Right ventricle myocardium superior (tissue), 1 donor: ENCODE measurements around the gene SYCP2L. TPM values are rescaled to one million over a fixed set of nuclear protein-coding genes. Genes with fewer than 3 reads are reported as not detected.

ENCODE experiments used
- ATAC-seq: fragments of 200-7000 bp; cut with Tn5 transposase; one replicate; pipeline ENCODE4 v1.9.1; 2020; ENCODE audit warnings: mild to moderate bottlenecking; ENCODE audit not compliant: poor library complexity
- DNase-seq: peaks from one replicate; pipeline ENCODE4 v3.0.0-alpha.2; 2020
- intact Hi-C: fragments of 100-400 bp; cut with DNase I; formaldehyde crosslinking; loops from one replicate; pipeline ENCODE4 v1.11.2; 2022
- total RNA-seq: library from RNA; stranded (reverse); fragmentation: NEBNext Ultra II Directional; extraction: Animal tissue kit (Norgen Biotek cat#: 25700); gene quantifications from one replicate; pipeline ENCODE4 v1.2.1, GENCODE V29; 2021
- donor health status: DM: no; HTN: yes; CAD: no; lungs with severe emphysema.

Gene SYCP2L
- total RNA-seq, 1 donor from 2014 or later, result 0.75 TPM

GRCh38 chr6:10945845-10946244 lies 59.0 kb downstream of the SYCP2L start:
- no peak for DNase-seq
- no peak for ATAC-seq
- intact Hi-C loops, result no loop called here

DNA sequence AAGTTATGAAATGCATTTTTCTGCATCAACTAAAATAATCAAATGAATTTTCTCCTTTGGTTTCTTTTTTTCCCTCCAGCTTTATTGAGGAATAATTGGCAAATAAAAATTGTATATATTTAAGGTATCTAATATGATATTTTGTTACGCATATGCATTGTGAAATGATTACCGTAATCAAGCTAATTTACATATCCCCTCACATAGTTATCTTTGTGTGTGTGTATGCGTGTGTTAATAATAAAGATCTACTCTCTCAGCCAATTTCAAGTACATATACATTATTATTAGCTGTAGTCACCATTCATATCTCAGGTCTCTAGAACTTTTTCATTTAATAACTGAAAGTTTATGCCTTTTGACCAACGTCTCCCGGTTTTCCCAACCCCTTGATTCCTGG lies 61.1 kb downstream of the SYCP2L start:
- DNase-seq, result no peak
- no peak for ATAC-seq
- intact Hi-C loops, result no loop called here

GRCh38 chr6:10949579-10950490 lies 63.0 kb downstream of the SYCP2L start:
- intact Hi-C loops, result loop anchor here (5.0 kb wide), 2 partner anchors 117 to 547 kb away; no protein-coding TSS in a partner anchor
- no peak for ATAC-seq
- DNase-seq, result no peak

- ATAC-seq, result peak; percentile 63
- intact Hi-C loops, result loop anchor here (5.0 kb wide), 2 partner anchors 116 to 546 kb away; no protein-coding TSS in a partner anchor
- DNase-seq, result no peak
Observed at GRCh38 chr6:10951675-10952282, 64.9 kb downstream of the SYCP2L start.

DNA sequence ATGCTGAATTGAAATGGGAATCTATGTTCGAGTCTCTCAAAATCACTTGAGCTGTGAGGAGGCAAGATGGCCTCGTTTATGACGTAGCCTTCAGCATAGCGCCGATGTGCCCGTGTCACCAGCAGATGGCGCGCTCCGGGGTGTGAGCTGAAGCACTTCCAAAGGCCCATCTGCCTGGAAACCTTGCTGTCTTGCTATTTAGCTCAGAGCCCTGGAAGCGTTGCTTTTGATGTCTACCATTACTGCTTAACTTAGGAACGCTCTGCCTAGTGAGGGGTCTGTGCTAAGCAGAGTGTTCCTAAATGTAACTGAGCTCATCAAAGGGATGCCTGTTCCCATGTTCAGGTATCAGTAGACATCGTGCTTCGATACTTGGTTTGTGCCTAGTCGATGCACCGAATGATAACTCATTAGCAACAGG lies 67.7 kb downstream of the SYCP2L start:
- peak; percentile 82 for DNase-seq
- peak; percentile 71 for ATAC-seq
- intact Hi-C loops, result loop anchor here (5.0 kb wide), 2 partner anchors 113 to 543 kb away; no protein-coding TSS in a partner anchor

GRCh38 chr6:10956776-10957175 lies 69.9 kb downstream of the SYCP2L start:
- no peak for DNase-seq
- intact Hi-C loops, result no loop called here
- no peak for ATAC-seq

- intact Hi-C loops, result no loop called here
- no peak for ATAC-seq
- no peak for DNase-seq
Observed at GRCh38 chr6:10957414-10957886, 70.6 kb downstream of the SYCP2L start.

DNA sequence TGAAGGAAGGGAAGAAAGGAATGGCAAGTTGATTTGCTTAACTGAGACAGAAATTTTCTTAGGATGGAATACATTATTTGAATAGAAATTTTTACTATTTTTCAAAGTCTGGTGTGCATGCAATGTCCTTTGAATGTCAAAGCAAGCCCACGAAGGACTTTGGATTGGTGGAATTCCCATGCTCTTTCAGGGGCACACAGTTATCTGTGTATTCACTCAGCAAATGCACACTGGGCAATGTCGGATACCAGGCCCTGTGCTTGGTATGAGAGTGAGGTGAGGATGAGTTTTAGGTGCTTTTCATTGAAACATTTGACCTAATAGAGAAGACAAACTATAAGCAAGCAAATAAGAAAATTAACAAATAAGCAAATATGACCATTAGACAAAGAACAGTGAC lies 73.3 kb downstream of the SYCP2L start:
- intact Hi-C loops, result no loop called here

DNA sequence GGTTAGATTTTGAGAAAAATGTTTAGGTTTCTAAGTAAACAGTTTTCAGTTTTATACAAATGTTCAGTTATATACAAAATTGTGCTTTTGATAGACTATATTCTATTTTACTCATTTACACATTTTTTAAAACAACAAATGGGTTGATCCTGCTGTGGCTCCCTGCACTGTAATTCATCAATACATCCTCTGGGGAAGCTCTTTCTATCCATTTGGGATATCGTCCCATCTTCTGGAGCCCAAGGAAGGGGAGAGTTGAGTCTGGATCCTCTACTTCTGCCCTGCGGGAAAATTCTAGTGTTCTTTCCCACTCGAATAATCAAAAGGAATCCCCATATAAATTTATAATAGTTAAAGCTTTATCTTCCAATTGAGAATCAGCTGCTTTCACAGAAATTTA lies 75.0 kb downstream of the SYCP2L start:
- no peak for DNase-seq
- intact Hi-C loops, result no loop called here
- no peak for ATAC-seq

More for the DNA sequence above, 73.3 kb downstream of the SYCP2L start:
- DNase-seq (no peak), ATAC-seq (no peak)

DNA sequence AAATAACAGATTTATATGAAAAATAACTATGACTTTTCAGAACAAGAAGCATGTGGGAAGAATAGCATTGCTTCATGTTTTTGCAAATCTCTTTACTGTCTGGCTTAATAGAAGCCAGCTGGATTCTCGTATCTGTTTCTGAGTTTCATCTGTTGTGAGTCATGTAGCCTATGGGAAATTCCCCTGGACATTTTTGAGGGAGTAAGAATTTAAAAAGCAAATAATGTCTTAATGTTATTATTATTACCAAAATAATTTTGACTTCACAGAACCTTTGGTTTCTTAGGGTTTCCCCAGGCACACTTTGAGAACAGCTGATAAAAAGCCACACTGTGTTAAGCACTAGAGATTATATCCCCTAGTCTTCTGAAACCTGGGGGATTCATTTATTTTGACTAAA lies 75.8 kb downstream of the SYCP2L start:
- intact Hi-C loops, result no loop called here
- DNase-seq (no peak), ATAC-seq (no peak)

- intact Hi-C loops, result no loop called here
Observed at GRCh38 chr6:10963113-10963512, 76.3 kb downstream of the SYCP2L start.

DNA sequence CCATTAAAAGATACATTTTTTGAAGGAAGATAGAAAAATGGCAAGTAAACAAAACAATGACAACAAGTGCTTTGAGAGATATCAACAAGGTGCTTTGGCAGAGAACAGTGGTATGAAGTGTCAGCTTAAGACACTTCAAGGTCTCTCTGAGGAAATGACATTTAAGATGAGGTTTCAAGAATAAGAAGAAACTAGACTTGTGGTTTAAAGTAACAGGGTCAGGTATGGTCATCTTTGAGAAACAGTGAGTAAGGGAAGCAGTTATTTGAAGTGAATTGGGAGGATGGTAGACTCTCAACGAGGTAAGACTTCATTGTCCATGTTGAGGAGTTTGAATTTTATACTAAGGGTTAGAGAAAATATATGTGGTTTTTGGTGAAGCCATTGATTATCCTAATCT lies 77.8 kb downstream of the SYCP2L start:
- DNase-seq, result no peak
- no peak for ATAC-seq
- intact Hi-C loops, result no loop called here

More at GRCh38 chr6:10963113-10963512, 76.3 kb downstream of the SYCP2L start:
- ATAC-seq, result no peak
- DNase-seq, result no peak

GRCh38 chr6:10968776-10969175 lies 81.9 kb downstream of the SYCP2L start:
- DNase-seq (no peak), ATAC-seq (no peak)
- intact Hi-C loops, result no loop called here

GRCh38 chr6:10970731-10971130 lies 83.9 kb downstream of the SYCP2L start:
- intact Hi-C loops, result no loop called here
- ATAC-seq (no peak), DNase-seq (no peak)

- DNase-seq, result no peak
- intact Hi-C loops, result no loop called here
- ATAC-seq, result no peak
Observed at GRCh38 chr6:10972196-10972595, 85.3 kb downstream of the SYCP2L start.

GRCh38 chr6:10976571-10976970 lies 89.7 kb downstream of the SYCP2L start:
- ATAC-seq (no peak), DNase-seq (no peak)
- intact Hi-C loops, result no loop called here

DNA sequence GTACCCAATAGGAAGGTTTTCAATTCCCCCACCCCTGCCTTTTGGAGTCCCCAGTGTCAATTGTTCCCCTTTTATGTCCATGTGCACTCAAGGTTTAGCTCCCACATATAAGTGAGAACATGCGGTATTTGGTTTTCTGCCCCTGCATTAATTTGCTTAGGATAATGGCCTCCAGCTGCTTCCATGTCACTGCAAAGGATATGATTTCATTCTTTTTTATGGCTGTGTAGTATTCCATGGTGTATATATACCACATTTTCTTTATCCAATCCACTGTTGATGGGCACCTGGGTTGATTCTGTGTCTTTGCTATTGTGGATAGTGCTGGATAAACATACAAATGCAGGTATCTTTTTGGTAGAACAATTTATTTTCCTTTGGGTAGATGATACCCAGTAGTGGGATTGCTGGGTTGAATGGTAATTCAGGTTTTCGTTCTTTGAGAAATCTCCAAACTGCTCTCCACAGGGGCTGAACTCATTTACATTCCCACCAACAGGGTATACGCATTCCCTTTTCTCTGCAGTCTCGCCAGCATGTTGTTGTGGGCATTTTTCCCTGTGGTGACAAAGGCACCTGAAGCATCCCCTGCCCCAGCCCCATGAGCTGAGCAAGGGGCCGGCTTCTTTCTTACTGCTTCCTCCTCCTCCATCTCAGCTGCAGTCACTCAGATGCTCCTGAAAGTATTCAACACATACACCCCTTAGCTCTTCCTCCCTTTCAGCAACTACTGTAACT lies 90.5 kb downstream of the SYCP2L start:
- DNase-seq, result no peak
- intact Hi-C loops, result no loop called here
- ATAC-seq, result no peak

GRCh38 chr6:10979603-10980002 lies 92.8 kb downstream of the SYCP2L start:
- intact Hi-C loops, result no loop called here
- DNase-seq (no peak), ATAC-seq (no peak)

- intact Hi-C loops, result no loop called here
- DNase-seq (no peak), ATAC-seq (no peak)
Observed at GRCh38 chr6:10981409-10981808, 94.6 kb downstream of the SYCP2L start.
